IPS-11a (cell line): Measurements from ENCODE around the gene PTGR1.
"Not testable (repeated sequence)": the region's sequence is repeated elsewhere in the genome, so short reads cannot be mapped to it uniquely, and the experiment has no call there.

Source experiments
- H3K4me3 ChIP-seq: one replicate; pipeline ENCODE4 v1.5.1; 2013; ENCODE audit warnings: low read depth, low read length, control low read depth

Gene PTGR1

GRCh38 chr9:111599092-111599954 lies at the start of gene PTGR1:
PTGR1 (minus strand) TSS chr9:111599647; CDS start chr9:111597422, 2,225 bp downstream.
- H3K4me3 ChIP-seq = peak within 1 kb of the TSS; percentile 85

GRCh38 chr9:111649016-111649415 lies 49.6 kb upstream of the PTGR1 start:
- H3K4me3 ChIP-seq = no peak overlapping the region

- H3K4me3 ChIP-seq = no peak overlapping the region
Observed at GRCh38 chr9:111648066-111648465, 48.6 kb upstream of the PTGR1 start.

GRCh38 chr9:111646417-111646816 lies 47.0 kb upstream of the PTGR1 start:
- H3K4me3 ChIP-seq = no peak overlapping the region

- H3K4me3 ChIP-seq = no peak overlapping the region
Observed at GRCh38 chr9:111645806-111646205, 46.4 kb upstream of the PTGR1 start.

GRCh38 chr9:111644195-111644772 lies 44.8 kb upstream of the PTGR1 start:
- no peak overlapping the region for H3K4me3 ChIP-seq

- H3K4me3 ChIP-seq = no peak overlapping the region
Observed at GRCh38 chr9:111637421-111637950, 38.0 kb upstream of the PTGR1 start.

- H3K4me3 ChIP-seq = no peak overlapping the region
Observed at GRCh38 chr9:111634860-111635259, 35.4 kb upstream of the PTGR1 start.

- no peak overlapping the region for H3K4me3 ChIP-seq
Observed at GRCh38 chr9:111633389-111633736, 33.9 kb upstream of the PTGR1 start.

- H3K4me3 ChIP-seq = no peak overlapping the region
Observed at GRCh38 chr9:111632695-111633388, 33.4 kb upstream of the PTGR1 start.

GRCh38 chr9:111632060-111632459 lies 32.6 kb upstream of the PTGR1 start:
- peak overlapping the region; percentile 82 for H3K4me3 ChIP-seq

- peak within 1 kb of the TSS; percentile 82 for H3K4me3 ChIP-seq
Observed at GRCh38 chr9:111631214-111631971, 31.9 kb upstream of the PTGR1 start, which contains the start of gene DNAJC25. DNAJC25 (plus strand) TSS chr9:111631334; CDS start chr9:111631408, 74 bp downstream.

- peak overlapping the region; percentile 82 for H3K4me3 ChIP-seq
Observed at GRCh38 chr9:111630964-111631213, 31.4 kb upstream of the PTGR1 start.

GRCh38 chr9:111630182-111630963 lies 30.9 kb upstream of the PTGR1 start:
- peak overlapping the region; percentile 82 for H3K4me3 ChIP-seq

GRCh38 chr9:111628411-111628810 lies 29.0 kb upstream of the PTGR1 start:
- H3K4me3 ChIP-seq = no peak overlapping the region

- H3K4me3 ChIP-seq = no peak overlapping the region
Observed at GRCh38 chr9:111627260-111627963, 28.0 kb upstream of the PTGR1 start.

GRCh38 chr9:111622626-111623025 lies 23.2 kb upstream of the PTGR1 start:
- H3K4me3 ChIP-seq = no peak overlapping the region

GRCh38 chr9:111621895-111622480 lies 22.5 kb upstream of the PTGR1 start:
- H3K4me3 ChIP-seq = no peak overlapping the region

GRCh38 chr9:111617349-111617748 lies 17.9 kb upstream of the PTGR1 start:
- H3K4me3 ChIP-seq = not testable (repeated sequence)
